GM21825 (cell line): ENCODE results near the gene TTK.

Source experiments
- ATAC-seq: cut with Tn5 transposase; IDR thresholded peaks from one replicate; pipeline ENCODE4 v1.9.1; 2021; ENCODE audit warnings: mild to moderate bottlenecking, moderate library complexity; ENCODE audit not compliant: unreplicated experiment

The TTK gene

GRCh38 chr6:80004173-80005072 is at the start of gene TTK:
TSS of gene TTK (plus strand) at chr6:80004649. CDS start at chr6:80005844, 1,195 bp downstream.
- ATAC-seq = peak; percentile 100

GRCh38 chr6:79954849-79955248 is 49.6 kb upstream of the TTK start:
- no peak for ATAC-seq

- no peak for ATAC-seq
Observed at GRCh38 chr6:79964607-79965081, 39.8 kb upstream of the TTK start.

GRCh38 chr6:79967178-79967577 is 37.3 kb upstream of the TTK start:
- ATAC-seq = no peak

GRCh38 chr6:79969784-79970183 is 34.7 kb upstream of the TTK start:
- no peak for ATAC-seq

GRCh38 chr6:79971193-79971592 is 33.3 kb upstream of the TTK start:
- ATAC-seq = no peak

GRCh38 chr6:79981652-79982051 is 22.8 kb upstream of the TTK start:
- ATAC-seq = no peak

GRCh38 chr6:79984261-79984660 is 20.2 kb upstream of the TTK start:
- ATAC-seq = peak; percentile 62

GRCh38 chr6:79985128-79985527 is 19.3 kb upstream of the TTK start:
- ATAC-seq = no peak

- no peak for ATAC-seq
Observed at GRCh38 chr6:79989641-79990040, 14.8 kb upstream of the TTK start.

GRCh38 chr6:79993012-79993910 is 11.2 kb upstream of the TTK start:
- no peak for ATAC-seq

GRCh38 chr6:79993911-79994309 is 10.5 kb upstream of the TTK start:
- ATAC-seq = no peak

GRCh38 chr6:79997728-79998127 is 6.7 kb upstream of the TTK start:
- ATAC-seq = no peak

GRCh38 chr6:80001337-80001736 is 3.1 kb upstream of the TTK start:
- no peak for ATAC-seq

- ATAC-seq = peak; percentile 9
Observed at GRCh38 chr6:80003826-80004172, 650 bp upstream of the TTK start.

GRCh38 chr6:80005406-80005805 is 957 bp downstream of the TTK start:
- ATAC-seq = no peak

- ATAC-seq = no peak
Observed at GRCh38 chr6:80006541-80006940, 2.1 kb downstream of the TTK start.

- ATAC-seq = no peak
Observed at GRCh38 chr6:80009531-80009930, 5.1 kb downstream of the TTK start.

- ATAC-seq = no peak
Observed at GRCh38 chr6:80010288-80010687, 5.8 kb downstream of the TTK start.

- ATAC-seq = no peak
Observed at GRCh38 chr6:80015839-80016435, 11.5 kb downstream of the TTK start.

GRCh38 chr6:80020381-80021120 is 16.1 kb downstream of the TTK start:
- no peak for ATAC-seq
